Thyroid gland (tissue), 4 donors: ENCODE measurements around the gene PAX8. TPM values are rescaled to one million over a fixed set of nuclear protein-coding genes. Genes with fewer than 3 reads are reported as not detected.

Source experiments
- DNase-seq, 2 donors: peaks; one replicate each; pipeline ENCODE4 v3.0.0-alpha.2; 2019
- H3K27ac ChIP-seq, 3 donors: fragments of 200-600 bp; sonication (generic); 1 replicate in 2 of 3; 2 replicates in 1 of 3; pipeline ENCODE4 v1.5.1; 2016 to 2019; ENCODE audit warnings: mild to moderate bottlenecking in 1 of 3, moderate library complexity in 1 of 3
- H3K27me3 ChIP-seq: fragments of 200-600 bp; sonication (generic); one replicate; pipeline ENCODE4 v1.5.1; 2019
- H3K36me3 ChIP-seq, 2 donors: fragments of 200-600 bp; sonication (generic); one replicate each; pipeline ENCODE4 v1.5.1; 2016 to 2019
- H3K4me1 ChIP-seq, 2 donors: fragments of 200-600 bp; sonication (generic); one replicate each; pipeline ENCODE4 v1.5.1; 2017 to 2019
- H3K4me3 ChIP-seq, 3 donors: fragments of 200-600 bp; sonication (generic); replicated peaks in 1 of 3; 1 replicate in 2 of 3; 2 replicates in 1 of 3; pipeline ENCODE4 v1.5.1; 2016; ENCODE audit warnings: mild to moderate bottlenecking in 1 of 3
- H3K9me3 ChIP-seq: fragments of 200-600 bp; sonication (generic); one replicate; pipeline ENCODE4 v1.5.1; 2017
- POLR2A ChIP-seq, 2 donors: fragments of 450-650 bp; IDR thresholded peaks; one replicate each; pipeline ENCODE4 v1.6.1; 2017; ENCODE audit warnings: antibody characterized with exemption in 2 of 2, mild to moderate bottlenecking in 2 of 2, moderate library complexity in 1 of 2
- WGBS, 2 donors: methylation state at CpG; one replicate each; pipeline ENCODE4 v1.1.5; 2017; 5-methylcytosine and 5-hydroxymethylcytosine counted together
- intact Hi-C: fragments of 100-400 bp; cut with DNase I; formaldehyde crosslinking; loops from one replicate; pipeline ENCODE4 v1.15.1; 2023
- total RNA-seq, 4 donors: library from RNA; depleted of rRNA; stranded (reverse); fragments of >200 nt; gene quantifications; one replicate each; pipeline ENCODE4 v1.2.3, GENCODE V29; 2016
- TF ChIP-seq, protein P1 (sequence below), 6 experiments: fragments of 200-600 bp in 3 of 6; fragments of 450-650 bp in 3 of 6; sonication (generic) in 3 of 6; IDR thresholded peaks; one replicate each; pipeline ENCODE4 v1.5.1; 2016 to 2019; ENCODE audit warnings: antibody characterized with exemption in 6 of 6, mild to moderate bottlenecking in 2 of 6, inconsistent platforms in 1 of 6, moderate library complexity in 1 of 6

The PAX8 gene
- total RNA-seq, 4 donors from 2014 or later, result 1,318 to 2,156 (median 1,767) TPM

DNA sequence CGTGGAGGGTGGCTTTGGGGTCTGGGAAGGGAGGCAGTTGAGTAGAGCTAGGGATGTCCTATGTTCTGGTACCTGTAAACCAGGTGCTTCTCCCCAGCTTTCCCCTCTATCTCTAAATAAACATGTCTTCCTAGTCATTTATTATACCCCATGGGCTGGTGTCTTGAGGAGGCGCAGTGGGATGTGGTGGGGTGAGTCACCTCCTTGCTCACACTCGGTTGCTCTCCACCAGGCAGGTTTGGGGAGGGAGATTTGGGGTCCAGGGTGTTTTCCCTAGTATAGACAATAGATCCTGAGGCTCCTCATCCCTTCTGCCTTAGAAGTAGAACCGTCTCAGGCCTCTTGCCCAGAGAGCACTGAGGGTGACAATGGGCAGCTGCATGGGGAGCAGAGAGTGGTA is 99.8 kb downstream of the PAX8 start:
- 88 to 91% methylated on average over 4 of the region's 4 CpGs for WGBS, 2 donors
- DNase-seq, result no peak
- no peaks in the 10 kb centered on the region for H3K9me3 ChIP-seq
- intact Hi-C loops, result no loop called here
- no peaks in the 10 kb centered on the region for H3K27me3 ChIP-seq
- H3K36me3 ChIP-seq, result no peaks in the 10 kb centered on the region
- H3K4me1 ChIP-seq, result peaks cover 46 to 82% of the 10 kb centered on the region in 2 donors
- H3K27ac ChIP-seq, result peak overlapping the region; percentile 6 to 95 (median 91)
- TF ChIP-seq POLR2A (IDR thresholded peaks at IDR 0.05), result no peak
- TF ChIP-seq, protein P1, sequence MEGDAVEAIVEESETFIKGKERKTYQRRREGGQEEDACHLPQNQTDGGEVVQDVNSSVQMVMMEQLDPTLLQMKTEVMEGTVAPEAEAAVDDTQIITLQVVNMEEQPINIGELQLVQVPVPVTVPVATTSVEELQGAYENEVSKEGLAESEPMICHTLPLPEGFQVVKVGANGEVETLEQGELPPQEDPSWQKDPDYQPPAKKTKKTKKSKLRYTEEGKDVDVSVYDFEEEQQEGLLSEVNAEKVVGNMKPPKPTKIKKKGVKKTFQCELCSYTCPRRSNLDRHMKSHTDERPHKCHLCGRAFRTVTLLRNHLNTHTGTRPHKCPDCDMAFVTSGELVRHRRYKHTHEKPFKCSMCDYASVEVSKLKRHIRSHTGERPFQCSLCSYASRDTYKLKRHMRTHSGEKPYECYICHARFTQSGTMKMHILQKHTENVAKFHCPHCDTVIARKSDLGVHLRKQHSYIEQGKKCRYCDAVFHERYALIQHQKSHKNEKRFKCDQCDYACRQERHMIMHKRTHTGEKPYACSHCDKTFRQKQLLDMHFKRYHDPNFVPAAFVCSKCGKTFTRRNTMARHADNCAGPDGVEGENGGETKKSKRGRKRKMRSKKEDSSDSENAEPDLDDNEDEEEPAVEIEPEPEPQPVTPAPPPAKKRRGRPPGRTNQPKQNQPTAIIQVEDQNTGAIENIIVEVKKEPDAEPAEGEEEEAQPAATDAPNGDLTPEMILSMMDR (IDR thresholded peaks at IDR 0.05), result no peak
- H3K4me3 ChIP-seq, result no peak overlapping the region

DNA sequence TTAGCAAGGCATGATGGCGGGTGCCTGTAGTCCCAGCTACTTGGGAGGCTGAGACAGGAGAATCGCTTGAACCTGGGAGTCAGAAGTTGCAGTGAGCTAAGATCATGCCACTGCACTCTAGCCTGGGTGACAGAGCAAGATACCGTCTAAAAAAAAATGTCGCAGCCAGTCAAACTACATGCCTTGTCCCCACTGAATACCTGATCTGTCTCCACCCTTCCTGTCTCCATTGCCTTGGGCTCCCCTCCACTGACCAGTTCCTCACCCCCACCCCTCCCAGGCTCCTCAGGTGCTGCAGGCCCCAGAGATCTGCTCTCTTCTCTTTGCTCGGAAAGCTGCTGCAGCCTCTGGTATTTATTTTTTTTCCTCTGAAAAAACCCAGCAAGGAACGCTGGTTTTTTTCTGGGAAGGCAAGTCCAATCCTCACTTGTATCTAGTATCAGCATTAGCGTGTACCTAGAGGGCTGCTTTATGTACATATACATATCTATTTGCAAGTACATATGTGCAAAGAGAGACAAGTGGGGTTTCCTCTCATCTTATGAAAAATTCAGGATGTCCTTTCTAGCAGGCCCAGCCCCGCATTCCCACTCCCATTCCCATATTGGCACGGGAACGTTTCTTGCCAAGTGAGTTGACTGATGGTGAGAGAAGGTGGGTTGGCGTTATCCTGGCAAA is 100.5 kb downstream of the PAX8 start:
- TF ChIP-seq, protein P1 (IDR thresholded peaks at IDR 0.05), result no peak
- TF ChIP-seq POLR2A (IDR thresholded peaks at IDR 0.05), result no peak
- WGBS, 2 donors, result 73 to 84% methylated on average over 11 of the region's 11 CpGs
- DNase-seq, result no peak
- intact Hi-C loops, result no loop called here
- Histone ChIP-seq H3K4me1 (peaks cover 46 to 80% of the 10 kb centered on the region in 2 donors), H3K36me3 (no peaks in the 10 kb centered on the region), H3K27me3 (no peaks in the 10 kb centered on the region), H3K9me3 (no peaks in the 10 kb centered on the region), H3K4me3 (no peak overlapping the region), H3K27ac (peak overlapping the region; percentile 93 to 95 (median 94))

DNA sequence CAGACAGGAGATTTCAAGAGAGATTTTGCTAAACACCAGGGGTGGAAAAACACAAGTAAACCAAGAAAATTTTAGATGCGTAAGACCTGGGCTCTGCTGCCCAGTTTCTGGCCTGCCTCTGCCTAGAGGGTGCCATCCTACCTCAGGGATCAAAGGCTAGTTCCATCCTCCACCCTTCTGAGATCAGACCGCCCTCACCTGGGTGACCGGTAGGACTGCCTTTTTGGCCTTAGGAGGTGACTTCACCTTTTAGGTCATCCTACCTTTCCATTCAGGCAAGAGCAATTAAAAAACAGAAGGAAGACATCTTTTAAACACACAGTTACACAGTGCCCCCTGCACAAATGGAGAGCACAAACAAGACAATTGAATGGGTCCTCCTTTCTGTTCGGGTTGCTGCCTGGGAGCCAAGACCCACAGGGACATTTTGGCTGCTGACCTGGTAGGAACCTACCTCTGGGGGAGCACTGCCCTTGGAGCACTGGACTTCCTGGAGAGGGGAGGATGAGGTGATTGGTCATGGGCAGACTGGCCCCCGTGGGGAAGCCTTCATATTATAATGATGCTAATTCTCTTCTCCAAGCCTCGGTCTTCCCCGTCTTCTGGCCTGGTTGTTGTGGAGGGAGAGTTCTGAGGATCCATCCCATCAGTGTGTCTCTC is 101.9 kb downstream of the PAX8 start:
- intact Hi-C loops, result no loop called here
- peak overlapping the region; percentile 93 to 95 (median 94) for H3K27ac ChIP-seq
- no peaks in the 10 kb centered on the region for H3K36me3 ChIP-seq
- WGBS, 2 donors, result 58 to 60% methylated on average over 7 of the region's 7 CpGs
- TF ChIP-seq, protein P1 (IDR thresholded peaks at IDR 0.05), result peak in 1 of 6 experiments; percentile 13
- peak in 1 of 2 donors; percentile 44 for TF ChIP-seq POLR2A (IDR thresholded peaks at IDR 0.05)
- no peaks in the 10 kb centered on the region for H3K9me3 ChIP-seq
- DNase-seq, result peak; percentile 69 to 72
- H3K27me3 ChIP-seq, result no peaks in the 10 kb centered on the region
- H3K4me3 ChIP-seq, result no peak overlapping the region
- peaks cover 37 to 66% of the 10 kb centered on the region in 2 donors for H3K4me1 ChIP-seq

DNA sequence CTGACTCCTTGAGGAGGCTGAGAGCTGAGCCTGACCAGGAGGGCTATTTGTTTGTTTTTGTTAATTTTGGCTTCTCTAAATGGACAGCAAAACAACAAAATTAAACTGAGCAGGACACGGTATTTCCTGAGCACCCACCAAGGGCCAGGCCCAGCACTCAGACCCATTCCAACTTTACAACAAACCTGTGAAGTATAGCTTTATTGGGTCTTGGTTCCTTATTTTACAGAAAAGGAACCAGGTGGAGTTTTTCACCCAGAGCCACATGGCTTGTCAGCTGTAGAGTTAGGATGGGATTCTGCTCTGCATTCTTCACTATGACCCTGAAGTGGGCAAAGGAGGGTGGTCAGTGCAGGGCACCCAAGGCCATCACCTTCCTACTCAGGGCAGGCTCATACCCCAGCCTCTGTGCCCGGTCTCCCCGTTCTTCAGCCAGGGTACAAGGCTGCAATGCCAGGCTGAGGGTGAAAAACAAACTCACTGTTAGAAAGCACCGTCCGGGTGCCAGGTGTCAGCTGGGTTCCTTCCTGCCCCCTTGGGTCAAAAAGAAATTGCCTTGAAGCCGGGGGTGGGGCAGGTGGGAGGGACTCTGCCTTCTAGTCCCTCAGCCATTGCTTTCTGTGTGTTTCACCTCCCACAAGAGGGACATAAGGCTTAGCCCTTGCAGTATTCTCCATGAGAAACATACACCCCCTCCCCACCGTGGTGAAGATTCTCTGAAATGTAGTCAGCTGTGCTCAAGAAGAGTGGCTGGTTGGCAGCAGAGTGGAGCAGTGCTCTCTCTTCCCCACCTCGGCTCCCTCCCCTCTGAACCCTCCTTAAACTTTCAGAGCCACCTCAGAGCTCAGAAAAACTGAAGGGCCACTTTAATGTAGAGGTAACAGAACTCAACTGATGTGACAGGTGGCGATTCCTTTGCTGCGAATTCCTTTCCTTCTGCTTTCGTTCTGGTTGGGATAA is 102.7 kb downstream of the PAX8 start:
- Histone ChIP-seq H3K27ac (peak overlapping the region; percentile 93 to 95 (median 94)), H3K9me3 (no peaks in the 10 kb centered on the region), H3K4me3 (no peak overlapping the region), H3K4me1 (peaks cover 29 to 58% of the 10 kb centered on the region in 2 donors), H3K27me3 (no peaks in the 10 kb centered on the region), H3K36me3 (no peaks in the 10 kb centered on the region)
- TF ChIP-seq, protein P1 (IDR thresholded peaks at IDR 0.05), result peak in 1 of 6 experiments; percentile 6
- TF ChIP-seq POLR2A (IDR thresholded peaks at IDR 0.05), result no peak
- intact Hi-C loops, result no loop called here
- WGBS, 2 donors, result 20 to 27% methylated on average over 11 of the region's 11 CpGs
- peak; percentile 77 to 84 for DNase-seq
